GM23248 (cell line): ENCODE results near the gene ADSS2.

Source experiments
- EZH2 ChIP-seq: fragments of 200-600 bp; sonication (generic); IDR thresholded peaks from 2 replicates; pipeline ENCODE4 v1.6.1; 2018; ENCODE audit warnings: antibody characterized with exemption, mild to moderate bottlenecking; ENCODE audit not compliant: insufficient read depth, poor library complexity, severe bottlenecking
- EZH2phosphoT487 ChIP-seq: fragments of 200-600 bp; sonication (generic); IDR thresholded peaks from 2 replicates; pipeline ENCODE4 v1.6.1; 2018; ENCODE audit warnings: antibody characterized with exemption, moderate library complexity, mild to moderate bottlenecking, low read depth; ENCODE audit not compliant: insufficient read depth

DNA sequence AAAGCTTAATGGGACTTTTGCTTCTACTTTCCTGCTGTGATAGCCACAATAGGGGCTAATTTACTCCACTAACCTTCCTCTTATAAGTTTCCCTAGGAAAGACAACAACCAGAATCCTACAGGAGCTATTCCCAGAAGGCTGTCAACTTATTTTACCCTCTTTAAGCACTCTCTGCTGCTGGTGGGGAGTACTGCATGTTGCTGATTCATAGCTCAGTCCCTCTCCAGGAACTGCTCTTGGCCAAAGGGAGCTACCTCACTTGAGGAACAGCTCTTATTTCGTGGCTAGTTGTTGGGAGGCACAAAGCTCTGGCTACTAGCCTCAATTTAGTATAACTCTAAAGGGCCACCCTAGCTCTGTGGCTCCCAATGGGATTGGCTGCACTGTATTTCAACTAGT is 37.2 kb downstream of the ADSS2 start:
- TF ChIP-seq EZH2phosphoT487, result no peak
- no peak for TF ChIP-seq EZH2
